ENCODE measurements around the gene COTL1. TPM values are rescaled to one million over a fixed set of nuclear protein-coding genes. Genes with fewer than 3 reads are reported as not detected.

COTL1 gene, protein sequence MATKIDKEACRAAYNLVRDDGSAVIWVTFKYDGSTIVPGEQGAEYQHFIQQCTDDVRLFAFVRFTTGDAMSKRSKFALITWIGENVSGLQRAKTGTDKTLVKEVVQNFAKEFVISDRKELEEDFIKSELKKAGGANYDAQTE
- 49.1 and 58.4 TPM in 2 replicates for total RNA-seq

DNA sequence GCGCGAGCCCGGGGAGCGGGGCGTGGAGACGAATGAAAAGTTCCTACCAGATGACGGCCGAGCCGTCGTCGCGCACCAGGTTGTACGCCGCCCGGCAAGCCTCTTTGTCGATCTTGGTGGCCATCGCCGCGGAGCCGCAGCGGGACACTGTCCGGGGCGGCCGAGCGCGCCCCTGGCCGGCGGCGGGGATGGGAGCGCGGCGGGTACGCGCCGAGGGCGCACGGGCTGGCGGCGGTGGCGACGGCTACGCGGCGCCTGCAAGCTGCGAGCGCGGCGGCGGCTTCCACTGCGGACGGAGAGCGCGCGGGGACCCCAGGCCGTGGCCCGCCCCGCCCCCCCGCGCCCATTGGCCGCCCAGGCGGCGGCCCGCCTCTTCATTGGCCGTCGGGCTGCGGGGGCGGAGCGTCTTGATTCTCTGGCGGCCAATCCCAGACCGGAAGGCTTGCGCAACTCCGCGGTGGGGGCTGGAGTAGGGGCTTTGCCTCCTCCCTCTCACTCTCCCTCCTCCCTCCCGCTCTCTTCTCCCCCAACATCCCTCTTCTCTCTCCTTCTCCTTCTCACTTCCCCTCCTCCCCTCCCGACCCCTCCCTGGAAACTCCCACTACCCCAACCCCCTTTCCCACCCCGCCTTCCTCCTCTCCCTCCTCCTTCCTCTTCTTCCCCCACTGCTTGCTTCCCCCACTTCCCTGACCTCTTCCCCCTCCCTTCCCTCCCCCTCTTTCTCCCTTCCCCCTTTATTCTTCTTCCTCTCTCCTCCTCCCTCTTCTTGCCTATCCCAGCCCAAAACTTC is at the start of gene COTL1:
COTL1 (minus strand) TSS at position 288 of the 790 bp plus-strand sequence; CDS start at position 124, 164 bp downstream.

GRCh38 chr16:84647828-84648594 is 30.1 kb upstream of the COTL1 start, which contains the start of gene KLHL36:
Gene KLHL36 (plus strand): TSS chr16:84648511. CDS start chr16:84650868, 2,357 bp downstream.

Other genes with a start within 250 kb of the COTL1 start
- 26.7 and 50.7 TPM in 2 replicates for gene ATP2C2, start 249.5 kb downstream of the COTL1 start, total RNA-seq
- gene MEAK7, start 113.4 kb downstream of the COTL1 start, total RNA-seq, result 46.8 and 52.8 TPM in 2 replicates
- 98.1 and 126 TPM in 2 replicates for gene KLHL36, start 30.4 kb upstream of the COTL1 start, total RNA-seq
- 50.9 and 104 TPM in 2 replicates for gene USP10, start 81.9 kb upstream of the COTL1 start, total RNA-seq
- 0.34 and 0.36 TPM in 2 replicates for gene CRISPLD2, start 201.9 kb upstream of the COTL1 start, total RNA-seq

Data from nasal cavity respiratory epithelium epithelial cell of viscerocranial mucosa (primary cell).